Measurements from ENCODE around the gene GPRC5A.

Gene GPRC5A

DNA sequence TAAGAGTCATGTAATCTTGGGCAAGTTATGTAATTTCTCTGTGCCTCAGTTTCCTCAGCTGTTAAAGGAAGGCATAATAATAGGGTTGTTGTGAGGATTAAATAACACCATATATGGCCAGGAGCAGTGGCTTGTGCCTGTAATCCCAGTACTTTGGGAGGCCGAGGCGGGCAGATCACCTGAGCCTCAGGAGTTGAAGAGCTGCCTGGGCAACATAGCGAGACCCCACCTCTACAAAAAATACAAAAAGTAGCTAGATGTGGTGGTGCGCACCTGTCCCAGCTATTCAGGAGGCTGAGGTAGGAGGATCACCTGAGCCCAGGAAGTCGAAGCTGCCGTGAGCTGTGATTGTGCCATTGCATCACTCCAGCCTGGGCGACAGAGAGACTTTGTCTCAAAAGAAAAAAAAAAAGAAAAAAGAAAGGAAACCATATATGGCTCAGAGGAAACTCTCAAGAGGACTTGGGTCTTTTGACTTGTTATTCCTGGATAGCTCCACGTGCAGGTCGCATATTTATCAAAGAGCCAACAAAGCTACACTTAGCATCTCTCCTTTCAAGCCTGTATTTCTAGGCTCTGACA, 6.9 kb downstream of the GPRC5A start:
- WGBS, 2 experiments: 91% methylated on average over 9 of the region's 9 CpGs
- peaks cover 7% of the 10 kb centered on the region for H3K27me3 ChIP-seq (ENCODE audit: control insufficient read depth, insufficient read depth, low read length, poor library complexity, severe bottlenecking)
- H3K4me3 ChIP-seq (ENCODE audit: insufficient read depth, low read depth, low read length): no peak overlapping the region
- no peaks in the 10 kb centered on the region for H3K36me3 ChIP-seq (ENCODE audit: control insufficient read depth, insufficient read depth, low read length)
- no peaks in the 10 kb centered on the region for H3K4me1 ChIP-seq (ENCODE audit: control insufficient read depth, insufficient read depth, low read length)
- H3K27ac ChIP-seq (ENCODE audit: insufficient read depth, low read depth, low read length, poor library complexity, severe bottlenecking): no peak overlapping the region
- H3K9me3 ChIP-seq (ENCODE audit: control insufficient read depth, low read length): no peaks in the 10 kb centered on the region

GRCh38 chr12:12898911-12899511, 7.6 kb downstream of the GPRC5A start:
- WGBS, 2 experiments: 92 to 94% methylated on average over 8 of the region's 8 CpGs
- Histone ChIP-seq H3K9me3 (ENCODE audit: control insufficient read depth, low read length) (no peaks in the 10 kb centered on the region), H3K4me3 (ENCODE audit: insufficient read depth, low read depth, low read length) (no peak overlapping the region), H3K36me3 (ENCODE audit: control insufficient read depth, insufficient read depth, low read length) (no peaks in the 10 kb centered on the region), H3K4me1 (ENCODE audit: control insufficient read depth, insufficient read depth, low read length) (no peaks in the 10 kb centered on the region), H3K27me3 (ENCODE audit: control insufficient read depth, insufficient read depth, low read length, poor library complexity, severe bottlenecking) (no peaks in the 10 kb centered on the region), H3K27ac (ENCODE audit: insufficient read depth, low read depth, low read length, poor library complexity, severe bottlenecking) (no peak overlapping the region)

- WGBS, 2 experiments: 94 to 96% methylated on average over 10 of the region's 10 CpGs
- H3K27me3 ChIP-seq (ENCODE audit: control insufficient read depth, insufficient read depth, low read length, poor library complexity, severe bottlenecking): no peaks in the 10 kb centered on the region
- no peak overlapping the region for H3K27ac ChIP-seq (ENCODE audit: insufficient read depth, low read depth, low read length, poor library complexity, severe bottlenecking)
- no peak overlapping the region for H3K4me3 ChIP-seq (ENCODE audit: insufficient read depth, low read depth, low read length)
- H3K4me1 ChIP-seq (ENCODE audit: control insufficient read depth, insufficient read depth, low read length): no peaks in the 10 kb centered on the region
- H3K9me3 ChIP-seq (ENCODE audit: control insufficient read depth, low read length): no peaks in the 10 kb centered on the region
- no peaks in the 10 kb centered on the region for H3K36me3 ChIP-seq (ENCODE audit: control insufficient read depth, insufficient read depth, low read length)
These were observed 8.4 kb downstream of the GPRC5A start for GRCh38 chr12:12899530-12900380.

DNA sequence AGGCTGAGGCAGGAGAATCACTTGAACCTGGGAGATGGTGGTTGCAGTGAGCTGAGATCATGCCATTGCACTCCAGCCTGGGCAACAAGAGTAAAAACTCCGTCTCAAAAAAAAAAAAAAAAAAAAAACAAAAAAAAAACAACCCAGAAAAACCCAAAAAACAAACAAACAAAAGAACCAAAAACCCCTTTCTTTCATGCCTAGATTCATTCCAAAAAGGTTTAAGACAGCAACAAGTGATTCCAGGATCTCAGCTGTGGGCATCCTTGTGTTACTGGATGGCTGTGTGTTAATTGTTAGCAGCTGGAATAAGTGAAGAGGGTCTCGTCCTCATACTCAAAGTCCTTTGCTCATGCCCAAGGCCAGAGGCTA, 9.4 kb downstream of the GPRC5A start:
- Histone ChIP-seq H3K36me3 (ENCODE audit: control insufficient read depth, insufficient read depth, low read length) (no peaks in the 10 kb centered on the region), H3K27me3 (ENCODE audit: control insufficient read depth, insufficient read depth, low read length, poor library complexity, severe bottlenecking) (no peaks in the 10 kb centered on the region), H3K4me3 (ENCODE audit: insufficient read depth, low read depth, low read length) (no peak overlapping the region), H3K9me3 (ENCODE audit: control insufficient read depth, low read length) (no peaks in the 10 kb centered on the region), H3K27ac (ENCODE audit: insufficient read depth, low read depth, low read length, poor library complexity, severe bottlenecking) (no peak overlapping the region), H3K4me1 (ENCODE audit: control insufficient read depth, insufficient read depth, low read length) (no peaks in the 10 kb centered on the region)
- WGBS, 2 experiments: 83 to 93% methylated on average over 1 to 2 of the region's 2 CpGs

- no peak overlapping the region for H3K4me3 ChIP-seq (ENCODE audit: insufficient read depth, low read depth, low read length)
- WGBS, 2 experiments: 87 to 90% methylated on average over 10 of the region's 10 CpGs
These were observed 9.9 kb downstream of the GPRC5A start for GRCh38 chr12:12901158-12901791.

DNA sequence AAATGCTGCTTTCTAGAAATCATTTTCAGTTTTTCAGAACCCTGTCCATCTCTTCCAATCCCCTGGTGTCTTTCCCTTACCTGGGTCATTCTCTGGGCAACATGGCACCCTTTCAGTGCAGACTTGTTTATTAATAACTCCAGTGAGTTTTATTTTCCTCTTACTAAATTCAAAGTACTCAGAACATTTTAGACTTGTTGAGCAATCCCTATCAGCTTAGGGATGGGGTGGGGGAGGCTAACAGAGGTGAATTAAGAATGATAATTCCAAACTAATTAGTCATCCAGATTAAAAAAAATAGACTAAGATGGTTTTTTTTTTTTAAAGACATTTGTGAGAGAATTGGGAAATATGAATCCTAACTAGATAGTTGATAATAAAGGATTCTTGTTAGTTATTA, 10.7 kb downstream of the GPRC5A start:
- Histone ChIP-seq H3K27ac (ENCODE audit: insufficient read depth, low read depth, low read length, poor library complexity, severe bottlenecking) (no peak overlapping the region), H3K27me3 (ENCODE audit: control insufficient read depth, insufficient read depth, low read length, poor library complexity, severe bottlenecking) (no peaks in the 10 kb centered on the region), H3K4me1 (ENCODE audit: control insufficient read depth, insufficient read depth, low read length) (no peaks in the 10 kb centered on the region), H3K36me3 (ENCODE audit: control insufficient read depth, insufficient read depth, low read length) (no peaks in the 10 kb centered on the region), H3K9me3 (ENCODE audit: control insufficient read depth, low read length) (no peaks in the 10 kb centered on the region), H3K4me3 (ENCODE audit: insufficient read depth, low read depth, low read length) (no peak overlapping the region)

More at GRCh38 chr12:12901158-12901791, 9.9 kb downstream of the GPRC5A start:
- H3K27me3 ChIP-seq (ENCODE audit: control insufficient read depth, insufficient read depth, low read length, poor library complexity, severe bottlenecking): no peaks in the 10 kb centered on the region
- no peaks in the 10 kb centered on the region for H3K9me3 ChIP-seq (ENCODE audit: control insufficient read depth, low read length)
- no peaks in the 10 kb centered on the region for H3K36me3 ChIP-seq (ENCODE audit: control insufficient read depth, insufficient read depth, low read length)
- H3K27ac ChIP-seq (ENCODE audit: insufficient read depth, low read depth, low read length, poor library complexity, severe bottlenecking): no peak overlapping the region
- H3K4me1 ChIP-seq (ENCODE audit: control insufficient read depth, insufficient read depth, low read length): no peaks in the 10 kb centered on the region

DNA sequence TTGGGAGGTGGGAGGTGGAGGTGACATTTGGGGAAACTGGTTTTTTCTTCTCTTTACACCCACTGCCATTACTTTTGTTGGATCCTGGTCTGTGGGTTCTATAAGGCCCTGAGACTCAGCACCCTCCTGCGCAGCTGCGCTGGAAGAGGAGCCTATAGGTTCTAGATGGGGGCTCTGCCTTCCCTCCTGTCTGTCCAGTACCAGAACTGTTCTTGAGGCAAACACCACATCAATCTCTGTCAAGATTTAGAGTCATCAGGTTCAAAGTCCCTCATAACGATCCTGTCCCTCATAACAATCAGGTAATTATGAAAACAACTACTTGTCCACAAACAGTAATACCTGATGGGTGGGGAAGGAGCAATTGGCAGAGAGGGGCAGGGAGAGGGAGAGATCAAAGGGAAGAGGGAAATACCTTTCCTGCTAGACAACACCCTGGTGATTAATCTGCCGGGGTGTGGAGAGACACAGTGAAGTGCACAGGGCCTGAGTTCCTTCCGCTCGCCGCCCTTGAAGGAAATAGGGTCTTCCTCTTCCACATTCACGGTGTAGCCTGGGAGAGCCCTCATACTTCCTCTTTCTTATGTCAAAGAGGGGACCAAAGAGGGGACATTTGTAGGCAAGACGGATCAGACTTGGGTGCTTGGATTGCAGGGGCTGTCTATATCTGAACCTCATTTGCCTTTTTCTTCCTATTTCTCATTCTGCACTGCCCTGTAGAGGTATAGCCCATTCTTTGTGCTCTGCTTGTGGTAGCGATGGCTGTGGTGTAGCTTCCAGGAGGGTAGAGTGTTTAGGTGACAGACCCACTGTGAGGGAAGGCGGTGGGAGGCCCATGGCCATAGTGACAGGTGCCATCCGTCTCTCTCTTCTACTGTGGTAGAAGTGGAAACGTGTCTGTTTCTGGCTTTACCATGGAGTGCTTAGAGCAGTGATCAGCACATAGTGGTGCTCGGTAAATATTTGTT, 12.6 kb downstream of the GPRC5A start:
- H3K36me3 ChIP-seq (ENCODE audit: control insufficient read depth, insufficient read depth, low read length): no peaks in the 10 kb centered on the region
- H3K27ac ChIP-seq (ENCODE audit: insufficient read depth, low read depth, low read length, poor library complexity, severe bottlenecking): no peak overlapping the region
- no peaks in the 10 kb centered on the region for H3K9me3 ChIP-seq (ENCODE audit: control insufficient read depth, low read length)
- H3K4me3 ChIP-seq (ENCODE audit: insufficient read depth, low read depth, low read length): no peak overlapping the region
- H3K4me1 ChIP-seq (ENCODE audit: control insufficient read depth, insufficient read depth, low read length): no peaks in the 10 kb centered on the region
- H3K27me3 ChIP-seq (ENCODE audit: control insufficient read depth, insufficient read depth, low read length, poor library complexity, severe bottlenecking): no peaks in the 10 kb centered on the region
- WGBS, 2 experiments: 92 to 94% methylated on average over 14 of the region's 14 CpGs

GRCh38 chr12:12907552-12907951, 16.2 kb downstream of the GPRC5A start:
- Histone ChIP-seq H3K27me3 (ENCODE audit: control insufficient read depth, insufficient read depth, low read length, poor library complexity, severe bottlenecking) (no peaks in the 10 kb centered on the region), H3K36me3 (ENCODE audit: control insufficient read depth, insufficient read depth, low read length) (no peaks in the 10 kb centered on the region), H3K9me3 (ENCODE audit: control insufficient read depth, low read length) (no peaks in the 10 kb centered on the region), H3K27ac (ENCODE audit: insufficient read depth, low read depth, low read length, poor library complexity, severe bottlenecking) (no peak overlapping the region), H3K4me1 (ENCODE audit: control insufficient read depth, insufficient read depth, low read length) (no peaks in the 10 kb centered on the region), H3K4me3 (ENCODE audit: insufficient read depth, low read depth, low read length) (no peak overlapping the region)
- 90 to 94% methylated on average over 5 of the region's 5 CpGs for WGBS, 2 experiments

- WGBS, 2 experiments: 91% methylated on average over 14 of the region's 14 CpGs
- Histone ChIP-seq H3K9me3 (ENCODE audit: control insufficient read depth, low read length) (no peaks in the 10 kb centered on the region), H3K27me3 (ENCODE audit: control insufficient read depth, insufficient read depth, low read length, poor library complexity, severe bottlenecking) (no peaks in the 10 kb centered on the region), H3K4me1 (ENCODE audit: control insufficient read depth, insufficient read depth, low read length) (no peaks in the 10 kb centered on the region), H3K36me3 (ENCODE audit: control insufficient read depth, insufficient read depth, low read length) (no peaks in the 10 kb centered on the region), H3K27ac (ENCODE audit: insufficient read depth, low read depth, low read length, poor library complexity, severe bottlenecking) (no peak overlapping the region), H3K4me3 (ENCODE audit: insufficient read depth, low read depth, low read length) (no peak overlapping the region)
These were observed 16.9 kb downstream of the GPRC5A start for GRCh38 chr12:12908252-12908651.

Data from ectodermal cell (in vitro differentiated cells).